K562 (cell line): Measurements from ENCODE around the gene PAQR7. TPM values are rescaled to one million over a fixed set of nuclear protein-coding genes. Genes with fewer than 3 reads are reported as not detected.

Source experiments
- ADNP ChIP-seq: fragments of 200-800 bp; sonication (Bioruptor generic); IDR thresholded peaks from 2 replicates; pipeline ENCODE4 v1.6.1; 2016; ENCODE audit warnings: missing genetic modification characterization, missing compliant biosample characterization
- ATF2 ChIP-seq: sonication (generic); formaldehyde crosslinking; IDR thresholded peaks from 2 replicates; pipeline ENCODE4 v1.8.1; 2022; ENCODE audit warnings: missing genetic modification reagents
- CREM ChIP-seq: IDR thresholded peaks from 2 replicates; pipeline ENCODE4 v1.6.1; 2014; ENCODE audit warnings: antibody characterized with exemption, low read depth
- ELK1 ChIP-seq: sonication (generic); formaldehyde crosslinking; IDR thresholded peaks from 2 replicates; pipeline ENCODE4 v1.8.1; 2022; ENCODE audit warnings: missing genetic modification reagents
- ETV6 ChIP-seq, 3 experiments: fragments of 150-350 bp in 1 of 3; sonication (generic) in 1 of 3; formaldehyde crosslinking in 1 of 3; IDR thresholded peaks; 2 replicates each; pipeline versions ENCODE4 v1.6.1 to v1.8.0; 2014 to 2022; ENCODE audit warnings: borderline replicate concordance in 2 of 3, low read depth in 2 of 3, antibody characterized with exemption in 1 of 3, low read length in 1 of 3, mild to moderate bottlenecking in 1 of 3, missing genetic modification reagents in 1 of 3
- FOS ChIP-seq: IDR thresholded peaks from 3 replicates; pipeline ENCODE4 v1.6.1; 2011; ENCODE audit not compliant: insufficient read length; ENCODE audit errors: extremely low read depth
- FOXK1 ChIP-seq: sonication (generic); formaldehyde crosslinking; IDR thresholded peaks from 2 replicates; pipeline ENCODE4 v1.8.0; 2022; ENCODE audit warnings: missing genetic modification reagents, mild to moderate bottlenecking, borderline replicate concordance
- KAT2B ChIP-seq: IDR thresholded peaks from one replicate; pipeline ENCODE4 v1.6.1; 2012; ENCODE audit warnings: low read depth, mild to moderate bottlenecking, control low read depth, inconsistent platforms, low read length, moderate library complexity
- KHSRP ChIP-seq: fragments of 450-650 bp; IDR thresholded peaks from 2 replicates; pipeline ENCODE4 v1.6.1; 2017
- NR2F6 ChIP-seq: fragments of 450-650 bp; formaldehyde crosslinking; IDR thresholded peaks from 2 replicates; pipeline ENCODE4 v1.4.0; 2020; ENCODE audit warnings: mild to moderate bottlenecking
- STAG1 ChIP-seq: sonication (generic); formaldehyde crosslinking; IDR thresholded peaks from 2 replicates; pipeline ENCODE4 v1.5.0; 2020; ENCODE audit warnings: missing genetic modification reagents, borderline replicate concordance
- TAL1 ChIP-seq: fragments of 450-650 bp; IDR thresholded peaks from 2 replicates; pipeline ENCODE4 v1.6.1; 2016; ENCODE audit warnings: mild to moderate bottlenecking
- THRAP3 ChIP-seq: fragments of 450-650 bp; IDR thresholded peaks from 2 replicates; pipeline ENCODE4 v1.6.1; 2016; ENCODE audit warnings: mild to moderate bottlenecking, inconsistent platforms, borderline replicate concordance
- WHSC1 ChIP-seq: IDR thresholded peaks from one replicate; pipeline ENCODE4 v1.6.1; 2012; ENCODE audit warnings: low read length, control low read depth, inconsistent platforms
- XRCC5 ChIP-seq: fragments of 200-400 bp; formaldehyde crosslinking; IDR thresholded peaks from 2 replicates; pipeline ENCODE4 v1.6.1; 2017; ENCODE audit warnings: low read depth, mild to moderate bottlenecking, low read length
- ZNF408 ChIP-seq: fragments of 250-450 bp; sonication (Bioruptor Pico); IDR thresholded peaks from 2 replicates; pipeline ENCODE4 v1.4.0; 2020; ENCODE audit warnings: low read depth, mild to moderate bottlenecking, moderate library complexity
- ZNF695 ChIP-seq: fragments of 450-650 bp; formaldehyde crosslinking; IDR thresholded peaks from 2 replicates; pipeline ENCODE4 v1.4.0; 2020; ENCODE audit warnings: mild to moderate bottlenecking, moderate library complexity
- polyA plus RNA-seq, 8 experiments: library from polyadenylated mRNA; depleted of rRNA in 4 of 8; stranded (reverse) in 5 of 8; unstranded in 3 of 8; fragments of >200 nt; fragmentation: Nextera tagmentation in 2 of 8; fragmentation: Illumina TruSeq in 1 of 8; extraction: Ambion mirVana in 2 of 8; extraction: Trizol in 1 of 8; gene quantifications; 2 replicates each; pipeline versions ENCODE4 v1.2.1 to v1.2.3, GENCODE V29; 2011 to 2014; ENCODE audit warnings: inconsistent platforms in 1 of 8, missing spikeins in 1 of 8
- total RNA-seq, 7 experiments: library from RNA; depleted of rRNA in 6 of 7; stranded (reverse); fragments of >200 nt in 6 of 7; fragmentation: Illumina TruSeq in 2 of 7; extraction: Trizol in 2 of 7; gene quantifications; 2 replicates each; pipeline versions ENCODE4 v1.2.1 to v1.2.3, GENCODE V29; 2011 to 2021; ENCODE audit warnings: low replicate concordance in 1 of 7
- TF ChIP-seq, protein P1 (sequence below): fragments of 150-350 bp; IDR thresholded peaks from 2 replicates; pipeline ENCODE4 v1.6.1; 2014; ENCODE audit warnings: low read depth, mild to moderate bottlenecking, low read length, borderline replicate concordance
- TF ChIP-seq, protein P2 (sequence below): IDR thresholded peaks from 2 replicates; pipeline ENCODE4 v1.6.1; 2011; ENCODE audit warnings: borderline replicate concordance, low read depth, mild to moderate bottlenecking, moderate library complexity, low read length; ENCODE audit not compliant: insufficient read depth, poor library complexity, severe bottlenecking

Gene PAQR7
- total and polyA plus RNA-seq, 9 of the 15 experiments (the other 6 are each of a cell fraction or from before 2014, with no cell fraction given) = 1.1 to 5.2 (median 2.6) TPM

GRCh38 chr1:25905680-25906643 lies 30.5 kb upstream of the PAQR7 start, which contains the start of gene STMN1 (continued):
- TF ChIP-seq THRAP3 = no peak
- 0 out of 2 replicates have a peak, but pooled peaks have one; percentile 19 for TF ChIP-seq ATF2 (CRISPR knock-in tag)
- TF ChIP-seq ZNF695 (CRISPR knock-in tag) = no peak
- TF ChIP-seq FOXK1 = no peak
- TF ChIP-seq WHSC1 = no peak
- TF ChIP-seq TAL1 = no peak
- TF ChIP-seq, protein P1, sequence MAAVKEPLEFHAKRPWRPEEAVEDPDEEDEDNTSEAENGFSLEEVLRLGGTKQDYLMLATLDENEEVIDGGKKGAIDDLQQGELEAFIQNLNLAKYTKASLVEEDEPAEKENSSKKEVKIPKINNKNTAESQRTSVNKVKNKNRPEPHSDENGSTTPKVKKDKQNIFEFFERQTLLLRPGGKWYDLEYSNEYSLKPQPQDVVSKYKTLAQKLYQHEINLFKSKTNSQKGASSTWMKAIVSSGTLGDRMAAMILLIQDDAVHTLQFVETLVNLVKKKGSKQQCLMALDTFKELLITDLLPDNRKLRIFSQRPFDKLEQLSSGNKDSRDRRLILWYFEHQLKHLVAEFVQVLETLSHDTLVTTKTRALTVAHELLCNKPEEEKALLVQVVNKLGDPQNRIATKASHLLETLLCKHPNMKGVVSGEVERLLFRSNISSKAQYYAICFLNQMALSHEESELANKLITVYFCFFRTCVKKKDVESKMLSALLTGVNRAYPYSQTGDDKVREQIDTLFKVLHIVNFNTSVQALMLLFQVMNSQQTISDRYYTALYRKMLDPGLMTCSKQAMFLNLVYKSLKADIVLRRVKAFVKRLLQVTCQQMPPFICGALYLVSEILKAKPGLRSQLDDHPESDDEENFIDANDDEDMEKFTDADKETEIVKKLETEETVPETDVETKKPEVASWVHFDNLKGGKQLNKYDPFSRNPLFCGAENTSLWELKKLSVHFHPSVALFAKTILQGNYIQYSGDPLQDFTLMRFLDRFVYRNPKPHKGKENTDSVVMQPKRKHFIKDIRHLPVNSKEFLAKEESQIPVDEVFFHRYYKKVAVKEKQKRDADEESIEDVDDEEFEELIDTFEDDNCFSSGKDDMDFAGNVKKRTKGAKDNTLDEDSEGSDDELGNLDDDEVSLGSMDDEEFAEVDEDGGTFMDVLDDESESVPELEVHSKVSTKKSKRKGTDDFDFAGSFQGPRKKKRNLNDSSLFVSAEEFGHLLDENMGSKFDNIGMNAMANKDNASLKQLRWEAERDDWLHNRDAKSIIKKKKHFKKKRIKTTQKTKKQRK = no peak
- TF ChIP-seq STAG1 (CRISPR knock-in tag) = no peak
- no peak for TF ChIP-seq KHSRP
- TF ChIP-seq ZNF408 (CRISPR knock-in tag) = no peak
- TF ChIP-seq, protein P2, sequence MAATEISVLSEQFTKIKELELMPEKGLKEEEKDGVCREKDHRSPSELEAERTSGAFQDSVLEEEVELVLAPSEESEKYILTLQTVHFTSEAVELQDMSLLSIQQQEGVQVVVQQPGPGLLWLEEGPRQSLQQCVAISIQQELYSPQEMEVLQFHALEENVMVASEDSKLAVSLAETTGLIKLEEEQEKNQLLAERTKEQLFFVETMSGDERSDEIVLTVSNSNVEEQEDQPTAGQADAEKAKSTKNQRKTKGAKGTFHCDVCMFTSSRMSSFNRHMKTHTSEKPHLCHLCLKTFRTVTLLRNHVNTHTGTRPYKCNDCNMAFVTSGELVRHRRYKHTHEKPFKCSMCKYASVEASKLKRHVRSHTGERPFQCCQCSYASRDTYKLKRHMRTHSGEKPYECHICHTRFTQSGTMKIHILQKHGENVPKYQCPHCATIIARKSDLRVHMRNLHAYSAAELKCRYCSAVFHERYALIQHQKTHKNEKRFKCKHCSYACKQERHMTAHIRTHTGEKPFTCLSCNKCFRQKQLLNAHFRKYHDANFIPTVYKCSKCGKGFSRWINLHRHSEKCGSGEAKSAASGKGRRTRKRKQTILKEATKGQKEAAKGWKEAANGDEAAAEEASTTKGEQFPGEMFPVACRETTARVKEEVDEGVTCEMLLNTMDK = peak; percentile 13
- no peak for TF ChIP-seq ADNP (tag)
- TF ChIP-seq CREM = peak; percentile 92
- no peak for TF ChIP-seq ETV6 (IDR thresholded peaks at IDR 0.05; ENCODE audit: borderline replicate concordance in 1 of 2, low read depth in 2 of 2, low read length in 1 of 2)
- no peak for TF ChIP-seq ETV6 (CRISPR knock-in tag; IDR thresholded peaks at IDR 0.05; ENCODE audit: borderline replicate concordance)
- no peak for TF ChIP-seq ELK1 (CRISPR knock-in tag)
- TF ChIP-seq XRCC5 = no peak
- TF ChIP-seq FOS = peak; percentile 73
- no peak for TF ChIP-seq KAT2B
- TF ChIP-seq NR2F6 (CRISPR knock-in tag) = no peak
